Calu3 (cell line): ENCODE measurements around the gene EPHA10. TPM values are rescaled to one million over a fixed set of nuclear protein-coding genes. Genes with fewer than 3 reads are reported as not detected.
"Not testable (repeated sequence)": the region's sequence is repeated elsewhere in the genome, so short reads cannot be mapped to it uniquely, and the experiment has no call there.

ENCODE experiments used
- BruUV-seq: library from RNA; stranded (reverse); fragments of 400-500 nt; replicated peaks from 2 replicates; lab custom pipeline; 2021; lab: Mats Ljungman, UMichigan
- CTCF ChIA-PET: fragments of 300-600 bp; sonication (Branson Sonifier 250); formaldehyde crosslinking; loops from one replicate; lab custom pipeline; 2022; ENCODE audit warnings: antibody characterized with exemption; lab: Charles Lee
- DNase-seq: peaks from one replicate; pipeline ENCODE4 v3.0.0; 2022
- H3K27ac Mint-ChIP-seq: one replicate; pipeline ENCODE4 v1.8.0; 2022; ENCODE audit warnings: mixed read lengths; ENCODE audit not compliant: unreplicated experiment
- H3K27me3 Mint-ChIP-seq: one replicate; pipeline ENCODE4 v1.8.0; 2022; ENCODE audit warnings: mixed read lengths; ENCODE audit not compliant: unreplicated experiment
- H3K36me3 Mint-ChIP-seq: one replicate; pipeline ENCODE4 v1.8.0; 2022; ENCODE audit warnings: mild to moderate bottlenecking, moderate library complexity, mixed read lengths; ENCODE audit not compliant: insufficient read depth, unreplicated experiment
- H3K4me1 Mint-ChIP-seq: one replicate; pipeline ENCODE4 v1.8.0; 2022; ENCODE audit warnings: mild to moderate bottlenecking, low read depth, mixed read lengths; ENCODE audit not compliant: unreplicated experiment
- H3K4me3 Mint-ChIP-seq: one replicate; pipeline ENCODE4 v1.8.0; 2022; ENCODE audit warnings: mild to moderate bottlenecking, low read depth, moderate library complexity, mixed read lengths; ENCODE audit not compliant: unreplicated experiment
- H3K9me3 Mint-ChIP-seq: one replicate; pipeline ENCODE4 v1.8.0; 2022; ENCODE audit warnings: low read depth, mixed read lengths; ENCODE audit not compliant: unreplicated experiment
- CTCF ChIP-seq: fragments of 200-600 bp; IDR thresholded peaks from one replicate; pipeline ENCODE4 v1.8.0; 2022; ENCODE audit warnings: antibody characterized with exemption; ENCODE audit not compliant: unreplicated experiment
- intact Hi-C: fragments of 100-400 bp; cut with micrococcal nuclease; formaldehyde crosslinking; loops from one replicate; pipeline ENCODE4 v1.10.0; 2022; ENCODE audit not compliant: unreplicated experiment
- total RNA-seq: library from RNA; stranded (reverse); gene quantifications from 2 replicates; pipeline ENCODE4 v1.2.3, GENCODE V29; 2022

Gene EPHA10
- total RNA-seq, 1 experiment from 2014 or later: 7.8 TPM

DNA sequence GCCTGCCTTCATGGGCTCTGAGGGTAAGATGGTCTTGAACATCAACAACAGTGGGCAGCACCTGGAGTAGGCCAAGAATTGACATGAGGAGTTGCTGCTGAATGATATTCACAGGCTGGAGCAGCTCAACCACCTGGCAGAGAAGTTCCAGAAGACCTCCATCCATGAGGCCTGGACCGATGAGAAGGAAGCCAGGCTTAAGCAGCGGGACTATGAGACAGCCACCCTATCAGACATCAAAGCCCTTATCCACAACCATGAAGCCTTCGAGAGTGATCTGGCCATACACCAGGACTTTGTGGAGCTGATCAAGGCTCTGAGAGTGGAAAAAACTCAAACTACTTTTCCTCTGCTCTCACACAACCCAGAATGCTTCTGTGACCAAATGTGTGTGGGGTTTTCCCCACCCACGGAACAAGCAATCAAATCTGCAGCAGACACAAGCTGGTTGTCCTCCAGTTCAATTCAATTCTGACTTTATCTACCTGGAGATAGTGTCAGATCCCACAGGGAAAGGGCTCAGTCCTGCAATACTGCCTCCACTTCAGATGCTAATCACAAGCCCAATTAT, 12.1 kb upstream of the EPHA10 start:
- no TSS peak for BruUV-seq
- no peak for TF ChIP-seq CTCF
- H3K27me3 Mint-ChIP-seq: peaks cover 50% of the 10 kb centered on the region
- H3K9me3 Mint-ChIP-seq: no peaks in the 10 kb centered on the region
- no peak for DNase-seq
- intact Hi-C loops: no loop called here
- H3K27ac Mint-ChIP-seq: no peak overlapping the region
- CTCF ChIA-PET: no interaction called here
- H3K4me3 Mint-ChIP-seq: no peak overlapping the region
- no peaks in the 10 kb centered on the region for H3K36me3 Mint-ChIP-seq
- no peaks in the 10 kb centered on the region for H3K4me1 Mint-ChIP-seq

- H3K27ac Mint-ChIP-seq, DNase-seq, intact Hi-C loops, H3K4me1 Mint-ChIP-seq, H3K4me3 Mint-ChIP-seq, H3K36me3 Mint-ChIP-seq, CTCF ChIA-PET, BruUV-seq, H3K9me3 Mint-ChIP-seq: not testable (repeated sequence)
- peaks cover 51% of the 10 kb centered on the region for H3K27me3 Mint-ChIP-seq
These were observed 6.5 kb upstream of the EPHA10 start for GRCh38 chr1:37771440-37771839.

GRCh38 chr1:37767488-37767887, 2.6 kb upstream of the EPHA10 start:
- TF ChIP-seq CTCF: no peak
- Mint-ChIP-seq H3K27me3 (peaks cover 89% of the 10 kb centered on the region), H3K4me3 (no peak overlapping the region), H3K4me1 (no peaks in the 10 kb centered on the region), H3K9me3 (no peaks in the 10 kb centered on the region), H3K36me3 (no peaks in the 10 kb centered on the region), H3K27ac (no peak overlapping the region)
- no peak for DNase-seq
- CTCF ChIA-PET: interaction anchor here (0.6 kb wide), 1 partner anchor 180 kb away, joined by 4 read pairs; no protein-coding TSS in a partner anchor
- BruUV-seq: no TSS peak
- intact Hi-C loops: no loop called here

DNA sequence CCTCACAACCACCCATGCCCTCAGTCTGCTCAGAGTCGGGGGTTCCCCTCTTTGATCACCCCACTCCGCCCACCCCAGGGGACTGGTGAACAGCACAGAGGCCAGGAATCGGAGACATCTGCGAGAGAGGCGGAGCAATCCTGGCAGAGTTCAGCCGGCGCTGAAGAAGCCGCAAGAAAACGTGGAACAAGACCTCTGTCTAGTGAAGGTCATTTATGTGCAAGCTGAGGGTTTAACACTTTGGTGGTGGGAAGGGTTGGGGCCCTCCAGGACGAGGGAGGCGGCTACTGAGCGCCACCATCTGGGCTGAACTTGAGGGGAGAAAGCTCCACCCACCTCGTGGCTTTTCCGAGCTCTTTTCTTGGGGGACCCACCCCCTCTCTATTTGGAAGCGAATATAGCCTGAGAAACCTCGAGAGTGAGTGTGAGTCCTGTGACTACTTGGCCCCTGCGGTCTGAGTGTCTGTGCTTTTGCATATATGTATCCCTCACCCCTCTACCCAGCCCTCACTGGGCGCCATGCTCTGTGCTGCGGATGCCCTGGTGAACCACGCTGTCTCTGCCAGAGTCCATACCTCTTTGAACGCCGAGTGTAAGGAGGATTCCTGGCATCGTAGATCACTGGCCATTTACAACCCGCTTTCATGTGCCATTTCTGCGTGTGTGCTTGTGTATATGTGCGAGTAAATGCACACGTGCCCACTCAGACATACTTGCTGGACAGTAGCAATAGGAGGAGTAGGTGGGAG, 1.2 kb upstream of the EPHA10 start:
- CTCF ChIA-PET: interaction anchor here (0.7 to 1.6 kb wide), 5 partner anchors 9 to 94 kb away, joined by 3 to 15 read pairs (median 4); partner anchors contain the start of gene CDCA8
- Mint-ChIP-seq H3K27me3 (peaks cover 93% of the 10 kb centered on the region), H3K4me1 (no peaks in the 10 kb centered on the region), H3K27ac (no peak overlapping the region), H3K9me3 (no peaks in the 10 kb centered on the region), H3K4me3 (peak overlapping the region; percentile 58), H3K36me3 (no peaks in the 10 kb centered on the region)
- intact Hi-C loops: no loop called here
- peak; percentile 24 for DNase-seq
- peak; percentile 28 for TF ChIP-seq CTCF
- BruUV-seq: no TSS peak
